HepG2 (cell line): Measurements from ENCODE around the gene PNPLA3. TPM values are rescaled to one million over a fixed set of nuclear protein-coding genes. Genes with fewer than 3 reads are reported as not detected.

Experiments used
- CBX1 ChIP-seq: IDR thresholded peaks from one replicate; pipeline ENCODE4 v1.6.1; 2016; ENCODE audit warnings: antibody characterized with exemption, low read depth
- ISX ChIP-seq: sonication (generic); formaldehyde crosslinking; conservative IDR thresholded peaks from 2 replicates; pipeline ENCODE4 v1.5.0; 2020; ENCODE audit warnings: missing genetic modification reagents
- JARID2 ChIP-seq: sonication (generic); formaldehyde crosslinking; IDR thresholded peaks from 2 replicates; pipeline ENCODE4 v1.8.1; 2023; ENCODE audit warnings: missing genetic modification reagents, inconsistent platforms; ENCODE audit not compliant: insufficient replicate concordance
- POGZ ChIP-seq: sonication (generic); formaldehyde crosslinking; IDR thresholded peaks from 2 replicates; pipeline ENCODE4 v1.4.0; 2020; ENCODE audit warnings: mild to moderate bottlenecking, missing genetic modification reagents
- POLR2A ChIP-seq, 2 experiments: IDR thresholded peaks; 2 replicates each; pipeline ENCODE4 v1.6.1; 2011; ENCODE audit warnings: low read depth in 2 of 2, low read length in 2 of 2, mild to moderate bottlenecking in 1 of 2, moderate library complexity in 1 of 2; ENCODE audit not compliant: insufficient read depth in 1 of 2
- RARA ChIP-seq: IDR thresholded peaks from 2 replicates; pipeline ENCODE4 v1.6.1; 2016; ENCODE audit warnings: missing genetic modification reagents, missing compliant biosample characterization
- REXO4 ChIP-seq: sonication (generic); formaldehyde crosslinking; IDR thresholded peaks from 2 replicates; pipeline ENCODE4 v1.8.0; 2022; ENCODE audit warnings: missing genetic modification reagents, mild to moderate bottlenecking, borderline replicate concordance
- SALL1 ChIP-seq: sonication (generic); formaldehyde crosslinking; IDR thresholded peaks from 2 replicates; pipeline ENCODE4 v1.8.0; 2022; ENCODE audit warnings: mild to moderate bottlenecking, missing genetic modification reagents
- SIN3A ChIP-seq: IDR thresholded peaks from 2 replicates; pipeline ENCODE4 v1.6.1; 2011; ENCODE audit warnings: low read depth, mild to moderate bottlenecking, control low read depth, low read length, borderline replicate concordance
- TCF12 ChIP-seq, 2 experiments: fragments of 450-650 bp in 1 of 2; sonication (generic) in 1 of 2; formaldehyde crosslinking in 1 of 2; IDR thresholded peaks; 2 replicates each; pipeline versions ENCODE4 v1.6.1 to v1.8.0; 2017 to 2022; ENCODE audit warnings: antibody characterized with exemption in 1 of 2, mild to moderate bottlenecking in 1 of 2, missing genetic modification reagents in 1 of 2, moderate library complexity in 1 of 2
- ZBTB2 ChIP-seq: sonication (generic); formaldehyde crosslinking; IDR thresholded peaks from 2 replicates; pipeline ENCODE4 v1.8.0; 2022; ENCODE audit warnings: low read depth, missing genetic modification reagents
- ZFP36L1 ChIP-seq: sonication (generic); formaldehyde crosslinking; IDR thresholded peaks from 2 replicates; pipeline ENCODE4 v1.8.0; 2022; ENCODE audit warnings: mild to moderate bottlenecking, missing genetic modification reagents, moderate library complexity
- ZFP37 ChIP-seq: sonication (generic); formaldehyde crosslinking; IDR thresholded peaks from 2 replicates; pipeline ENCODE4 v1.4.0; 2020; ENCODE audit warnings: missing genetic modification reagents, borderline replicate concordance
- ZMAT3 ChIP-seq: sonication (generic); formaldehyde crosslinking; conservative IDR thresholded peaks from 2 replicates; pipeline ENCODE4 v1.7.0; 2021; ENCODE audit warnings: missing genetic modification reagents
- ZNF280D ChIP-seq: sonication (generic); formaldehyde crosslinking; IDR thresholded peaks from 2 replicates; pipeline ENCODE4 v1.5.1; 2020; ENCODE audit warnings: mild to moderate bottlenecking, missing genetic modification reagents
- ZNF460 ChIP-seq: sonication (generic); formaldehyde crosslinking; IDR thresholded peaks from 2 replicates; pipeline ENCODE4 v1.5.1; 2020; ENCODE audit warnings: missing genetic modification reagents, mild to moderate bottlenecking, borderline replicate concordance
- ZNF552 ChIP-seq: sonication (generic); formaldehyde crosslinking; IDR thresholded peaks from 2 replicates; pipeline ENCODE4 v1.9.0; 2022; ENCODE audit warnings: missing genetic modification reagents, mild to moderate bottlenecking, borderline replicate concordance
- ZNF569 ChIP-seq: sonication (generic); formaldehyde crosslinking; IDR thresholded peaks from 2 replicates; pipeline ENCODE4 v1.5.0; 2020; ENCODE audit warnings: mild to moderate bottlenecking, missing genetic modification reagents, moderate library complexity, borderline replicate concordance
- polyA plus RNA-seq, 8 experiments: library from polyadenylated mRNA; depleted of rRNA in 3 of 8; stranded (reverse) in 7 of 8; unstranded in 1 of 8; fragments of >200 nt; fragmentation: Illumina TruSeq in 4 of 8; extraction: Trizol in 4 of 8; gene quantifications; 2 replicates each; pipeline versions ENCODE4 v1.2.1 to v1.2.3, GENCODE V29; 2011 to 2016; ENCODE audit warnings: low read depth in 4 of 8, missing spikeins in 1 of 8, mixed read lengths in 1 of 8; ENCODE audit not compliant: insufficient read depth in 1 of 8
- total RNA-seq, 5 experiments: library from RNA; depleted of rRNA; stranded (reverse); fragments of >200 nt; fragmentation: Illumina TruSeq; extraction: Trizol; gene quantifications; 2 replicates each; pipeline ENCODE4 v1.2.3, GENCODE V29; 2016; ENCODE audit warnings: low read depth in 1 of 5
- TF ChIP-seq, protein P1 (sequence below), 2 experiments: IDR thresholded peaks; 2 replicates each; pipeline ENCODE4 v1.6.1; 2011 to 2012; ENCODE audit warnings: low read length in 2 of 2, borderline replicate concordance in 1 of 2, low read depth in 1 of 2, mild to moderate bottlenecking in 1 of 2, moderate library complexity in 1 of 2

Gene PNPLA3
- total and polyA plus RNA-seq, 2 of the 13 experiments (the other 11 are each of a cell fraction or from before 2014, with no cell fraction given): 16.9 to 19.8 TPM

- TF ChIP-seq JARID2 (CRISPR knock-in tag) (no peak), ZNF552 (0 out of 2 replicates have a peak, but pooled peaks have one; percentile 53), ISX (no peak), ZNF460 (no peak), SALL1 (CRISPR knock-in tag) (peak; percentile 73), RARA (peak; percentile 41), TCF12 (IDR thresholded peaks at IDR 0.05) (no peak), TCF12 (CRISPR knock-in tag; IDR thresholded peaks at IDR 0.05) (no peak), ZFP37 (CRISPR knock-in tag) (no peak), SIN3A (peak; percentile 74; the same call in 1 of the 2 replicates), ZBTB2 (peak; percentile 48; the same call in 1 of the 2 replicates), ZNF569 (CRISPR knock-in tag) (no peak), ZMAT3 (0 out of 2 replicates have a peak, but pooled peaks have one; percentile 65), POLR2A (IDR thresholded peaks at IDR 0.05; ENCODE audit: insufficient read depth in 1 of 2, low read depth in 2 of 2, low read length in 2 of 2) (peak; percentile 88 to 99), CBX1 (peak; percentile 65), POGZ (no peak), ZFP36L1 (CRISPR knock-in tag) (0 out of 2 replicates have a peak, but pooled peaks have one; percentile 50), ZNF280D (CRISPR knock-in tag) (no peak), REXO4 (CRISPR knock-in tag) (no peak)
- TF ChIP-seq, protein P1, sequence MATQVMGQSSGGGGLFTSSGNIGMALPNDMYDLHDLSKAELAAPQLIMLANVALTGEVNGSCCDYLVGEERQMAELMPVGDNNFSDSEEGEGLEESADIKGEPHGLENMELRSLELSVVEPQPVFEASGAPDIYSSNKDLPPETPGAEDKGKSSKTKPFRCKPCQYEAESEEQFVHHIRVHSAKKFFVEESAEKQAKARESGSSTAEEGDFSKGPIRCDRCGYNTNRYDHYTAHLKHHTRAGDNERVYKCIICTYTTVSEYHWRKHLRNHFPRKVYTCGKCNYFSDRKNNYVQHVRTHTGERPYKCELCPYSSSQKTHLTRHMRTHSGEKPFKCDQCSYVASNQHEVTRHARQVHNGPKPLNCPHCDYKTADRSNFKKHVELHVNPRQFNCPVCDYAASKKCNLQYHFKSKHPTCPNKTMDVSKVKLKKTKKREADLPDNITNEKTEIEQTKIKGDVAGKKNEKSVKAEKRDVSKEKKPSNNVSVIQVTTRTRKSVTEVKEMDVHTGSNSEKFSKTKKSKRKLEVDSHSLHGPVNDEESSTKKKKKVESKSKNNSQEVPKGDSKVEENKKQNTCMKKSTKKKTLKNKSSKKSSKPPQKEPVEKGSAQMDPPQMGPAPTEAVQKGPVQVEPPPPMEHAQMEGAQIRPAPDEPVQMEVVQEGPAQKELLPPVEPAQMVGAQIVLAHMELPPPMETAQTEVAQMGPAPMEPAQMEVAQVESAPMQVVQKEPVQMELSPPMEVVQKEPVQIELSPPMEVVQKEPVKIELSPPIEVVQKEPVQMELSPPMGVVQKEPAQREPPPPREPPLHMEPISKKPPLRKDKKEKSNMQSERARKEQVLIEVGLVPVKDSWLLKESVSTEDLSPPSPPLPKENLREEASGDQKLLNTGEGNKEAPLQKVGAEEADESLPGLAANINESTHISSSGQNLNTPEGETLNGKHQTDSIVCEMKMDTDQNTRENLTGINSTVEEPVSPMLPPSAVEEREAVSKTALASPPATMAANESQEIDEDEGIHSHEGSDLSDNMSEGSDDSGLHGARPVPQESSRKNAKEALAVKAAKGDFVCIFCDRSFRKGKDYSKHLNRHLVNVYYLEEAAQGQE (IDR thresholded peaks at IDR 0.05; ENCODE audit: borderline replicate concordance in 1 of 2, low read depth in 1 of 2, low read length in 2 of 2): 0 out of 4 replicates have a peak, but pooled peaks of 1 of the 2 experiments have one; percentile 9
Measured at GRCh38 chr22:43923631-43924464, at the start of gene PNPLA3 (continued).
